ENCODE measurements around the gene TNIK. TPM values are rescaled to one million over a fixed set of nuclear protein-coding genes. Genes with fewer than 3 reads are reported as not detected.

TNIK gene
- total and polyA plus RNA-seq, 2 of the 4 experiments (the other 2 are of a cell fraction): 3.4 to 6.3 TPM

DNA sequence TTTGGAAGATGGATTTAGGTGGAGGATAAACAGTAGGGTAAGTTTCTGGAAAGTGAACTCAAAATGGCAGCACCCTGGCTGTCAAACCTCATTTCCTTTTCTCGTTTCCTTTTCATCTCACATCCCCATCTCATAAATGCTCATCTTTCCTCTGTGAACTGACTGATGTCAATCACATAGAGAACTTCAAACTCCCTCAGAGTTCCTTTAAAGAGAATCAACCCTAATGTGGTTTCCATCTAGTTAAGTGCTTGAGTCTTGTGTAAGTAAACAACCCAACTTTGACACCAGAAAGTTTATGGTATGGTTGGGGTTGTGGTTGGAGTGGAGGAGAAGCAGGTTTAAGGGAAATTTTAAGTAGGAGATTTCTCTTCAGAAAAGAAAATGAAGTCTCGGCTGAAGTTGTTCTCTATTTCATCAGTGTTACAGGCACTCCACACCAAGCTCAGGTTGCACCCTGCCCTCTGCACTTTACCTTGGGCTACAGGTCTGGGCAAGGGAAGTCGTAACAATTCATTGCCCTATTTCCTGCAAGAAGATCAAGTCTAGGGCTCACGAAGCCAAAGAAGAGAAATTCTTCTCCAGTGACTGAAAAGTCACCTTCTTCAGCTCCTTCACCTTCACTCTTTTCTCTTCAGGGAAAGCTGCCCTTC lies 34.4 kb upstream of the TNIK start:
- H3K4ac ChIP-seq (ENCODE audit: low read depth, low read length): no peak overlapping the region
- no peaks in the 10 kb centered on the region for H4K20me1 ChIP-seq (ENCODE audit: insufficient read depth, low read length)
- no peak overlapping the region for H3K9ac ChIP-seq (ENCODE audit: low read depth, low read length)
- no peak overlapping the region for H4K5ac ChIP-seq (ENCODE audit: low read depth, low read length)
- no peaks in the 10 kb centered on the region for H3K9me1 ChIP-seq (ENCODE audit: insufficient read depth, low read length)
- H3K23ac ChIP-seq (ENCODE audit: low read depth, low read length): no peak overlapping the region
- H4K91ac ChIP-seq (ENCODE audit: insufficient read depth, low read depth, low read length): no peak overlapping the region
- no peak overlapping the region for H3K56ac ChIP-seq (ENCODE audit: extremely low read depth, insufficient read depth, low read length)
- H3K4me1 ChIP-seq (ENCODE audit: control insufficient read depth, insufficient read depth, low read length): no peaks in the 10 kb centered on the region
- intact Hi-C loops (cut with micrococcal nuclease) (no loop called here), dilution Hi-C loops (cut with HindIII; ENCODE audit: low sequenced_read_pairs, unreplicated experiment) (no loop called here), in situ Hi-C loops (cut with MboI; ENCODE audit: low sequenced_read_pairs) (no loop called here)
- no peak overlapping the region for H2AFZ ChIP-seq (replicated peaks; ENCODE audit: low read length, poor library complexity)
- TF ChIP-seq BHLHE40 (IDR thresholded peaks at IDR 0.05; ENCODE audit: low read depth, low read length) (no peak), FOS (IDR thresholded peaks at IDR 0.05; ENCODE audit: low read depth, low read length) (no peak)
- no peak overlapping the region for H2BK20ac ChIP-seq (ENCODE audit: low read depth, low read length)
- H4K8ac ChIP-seq (ENCODE audit: low read depth in 2 of 2, low read length in 2 of 2): no peak overlapping the region
- H3K14ac ChIP-seq (replicated peaks; ENCODE audit: low read depth, low read length): no peak overlapping the region
- CTCF ChIA-PET: no interaction called here
- H3K9me3 ChIP-seq (ENCODE audit: control insufficient read depth, insufficient read depth, low read length): no peaks in the 10 kb centered on the region
- no peak overlapping the region for H3K18ac ChIP-seq (ENCODE audit: low read depth, low read length)
- DNase-seq (no peak), ATAC-seq (ENCODE audit: low read depth) (no peak)
- H3K27ac ChIP-seq (ENCODE audit: insufficient read depth, low read length): no peak overlapping the region
- H2BK15ac ChIP-seq (ENCODE audit: low read depth, low read length): no peak overlapping the region
- no TSS peak for BruUV-seq (replicated peaks)
- no peak overlapping the region for H3K4me3 ChIP-seq (ENCODE audit: insufficient read depth, low read depth, low read length)
- no peak overlapping the region for H2BK120ac ChIP-seq (ENCODE audit: low read depth, low read length)
- H3K27me3 ChIP-seq (ENCODE audit: control insufficient read depth, insufficient read depth, low read length): no peaks in the 10 kb centered on the region; the same call in 1 of the 2 replicates
- H3K79me1 ChIP-seq (ENCODE audit: low read depth in 1 of 2, low read length in 2 of 2): no peaks in the 10 kb centered on the region
- H3K36me3 ChIP-seq (ENCODE audit: control insufficient read depth, insufficient read depth, low read length): no peaks in the 10 kb centered on the region
- WGBS, 2 experiments (ENCODE audit: extremely low coverage in 2 of 2, insufficient read length in 1 of 2): no CpG with 5 or more reads among the region's 4 CpGs
- no peak overlapping the region for H2AK5ac ChIP-seq (ENCODE audit: low read depth, low read length)
- H3K4me2 ChIP-seq (ENCODE audit: low read depth, low read length): no peak overlapping the region
- no peak overlapping the region for H2AK9ac ChIP-seq (replicated peaks; ENCODE audit: low read depth, low read length, poor library complexity)
- no peak overlapping the region for H2BK5ac ChIP-seq (ENCODE audit: low read depth, low read length, poor library complexity, severe bottlenecking)
- POLR2A ChIA-PET (ENCODE audit: unreplicated experiment): no interaction called here

Data from IMR-90 (cell line).